Lower leg skin (tissue), 4 donors: ENCODE results near the gene CC2D2A. TPM values are rescaled to one million over a fixed set of nuclear protein-coding genes. Genes with fewer than 3 reads are reported as not detected.

Source experiments
- DNase-seq, 2 donors: peaks; one replicate each; pipeline ENCODE4 v3.0.0-alpha.2; 2019; ENCODE audit warnings: low spot score in 2 of 2
- H3K4me3 ChIP-seq: fragments of 200-600 bp; sonication (generic); 2 replicates; pipeline ENCODE4 v1.5.1; 2017; ENCODE audit warnings: mild to moderate bottlenecking, low read depth; ENCODE audit not compliant: poor library complexity, severe bottlenecking
- CTCF ChIP-seq, 3 donors: fragments of 450-650 bp; IDR thresholded peaks; one replicate each; pipeline ENCODE4 v1.5.1; 2016; ENCODE audit warnings: antibody characterized with exemption in 3 of 3, mild to moderate bottlenecking in 3 of 3, moderate library complexity in 2 of 3
- POLR2A ChIP-seq, 2 donors: fragments of 450-650 bp; IDR thresholded peaks; one replicate each; pipeline ENCODE4 v1.6.1; 2016 to 2017; ENCODE audit warnings: antibody characterized with exemption in 2 of 2, mild to moderate bottlenecking in 1 of 2, moderate library complexity in 1 of 2
- WGBS, 2 donors: methylation state at CpG; one replicate each; pipeline ENCODE4 v1.1.5; 2018; 5-methylcytosine and 5-hydroxymethylcytosine counted together
- intact Hi-C: fragments of 100-400 bp; cut with DNase I; formaldehyde crosslinking; loops from one replicate; pipeline ENCODE4 v1.15.0; 2023; ENCODE audit warnings: low total_unique reads
- total RNA-seq, 4 donors: library from RNA; depleted of rRNA; stranded (reverse); fragments of >200 nt; gene quantifications; one replicate each; pipeline ENCODE4 v1.1.0, GENCODE V29; 2016

CC2D2A gene
- total RNA-seq, 4 donors from 2014 or later = 2.1 to 6.3 (median 3.3) TPM

- 74 to 80% methylated on average over 2 of the region's 2 CpGs for WGBS, 2 donors
- no peak overlapping the region for H3K4me3 ChIP-seq
- intact Hi-C loops = no loop called here
- DNase-seq = no peak
- no peak for TF ChIP-seq POLR2A (IDR thresholded peaks at IDR 0.05)
- TF ChIP-seq CTCF (IDR thresholded peaks at IDR 0.05) = no peak
Measured at GRCh38 chr4:15481961-15482745, 12.5 kb downstream of the CC2D2A start.

GRCh38 chr4:15482842-15483241 is 13.2 kb downstream of the CC2D2A start:
- TF ChIP-seq POLR2A (IDR thresholded peaks at IDR 0.05) (no peak), CTCF (IDR thresholded peaks at IDR 0.05) (no peak)
- intact Hi-C loops = no loop called here
- 64 to 66% methylated on average over 2 of the region's 2 CpGs for WGBS, 2 donors
- no peak for DNase-seq
- no peak overlapping the region for H3K4me3 ChIP-seq

DNA sequence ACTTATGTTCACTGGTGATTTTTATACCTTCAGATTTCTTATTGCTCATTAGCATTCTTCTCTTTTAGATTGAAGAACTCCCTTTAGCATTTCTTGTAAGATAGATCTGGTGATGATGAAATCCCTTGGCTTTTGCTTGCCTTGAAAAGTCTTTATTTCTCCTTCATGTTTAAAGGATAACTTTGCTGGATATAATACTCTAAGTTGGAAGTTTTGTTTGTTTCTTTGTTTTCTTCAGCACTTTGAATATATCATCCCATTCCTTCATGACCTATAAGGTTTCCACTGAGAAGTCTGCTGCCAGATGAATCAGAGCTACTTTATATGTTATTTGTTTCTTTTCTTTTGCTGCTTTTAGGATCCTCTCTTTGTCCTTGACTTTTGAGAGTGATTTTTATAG is 18.5 kb downstream of the CC2D2A start:
- DNase-seq = no peak
- intact Hi-C loops = no loop called here
- TF ChIP-seq POLR2A (IDR thresholded peaks at IDR 0.05) = no peak
- TF ChIP-seq CTCF (IDR thresholded peaks at IDR 0.05) = no peak
- H3K4me3 ChIP-seq = no peak overlapping the region

DNA sequence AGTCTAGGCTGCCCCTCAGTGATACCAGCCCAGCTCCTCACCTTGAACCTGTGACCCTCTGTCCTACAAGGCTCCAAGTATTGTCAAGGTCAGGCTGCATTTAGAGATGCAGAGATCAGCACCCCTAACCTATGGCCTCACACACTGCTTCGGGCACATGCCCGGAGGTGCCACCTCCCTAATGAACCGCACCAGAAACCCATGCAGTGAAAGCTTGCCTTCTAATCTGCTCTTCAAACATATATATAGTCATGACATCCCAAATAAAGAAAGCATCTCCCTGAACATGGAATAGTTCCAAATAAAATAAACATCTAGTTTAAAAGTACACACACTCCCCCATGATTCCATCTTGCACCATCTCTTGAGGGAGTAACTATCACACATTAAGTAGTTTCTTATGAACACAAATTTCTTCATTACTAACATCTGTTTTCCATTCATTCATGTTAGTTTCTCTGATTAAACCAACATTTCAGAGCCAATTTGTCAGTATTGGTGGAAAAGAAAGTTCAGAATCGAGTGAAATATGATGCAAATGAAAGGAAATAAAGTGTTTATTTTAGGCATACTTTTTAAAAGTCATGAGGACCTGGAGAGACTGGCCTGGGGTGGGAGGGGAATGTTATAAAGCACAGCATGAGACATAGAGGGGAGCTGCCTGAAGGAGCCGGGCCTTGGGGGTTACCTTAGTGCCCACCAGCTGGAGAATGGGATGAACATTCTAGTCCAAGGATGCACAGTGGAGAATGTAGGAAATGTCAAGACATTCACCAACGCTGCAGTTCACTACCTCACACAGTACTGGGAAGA is 19.2 kb downstream of the CC2D2A start:
- intact Hi-C loops = no loop called here
- TF ChIP-seq POLR2A (IDR thresholded peaks at IDR 0.05) = no peak
- TF ChIP-seq CTCF (IDR thresholded peaks at IDR 0.05) = no peak
- 76 to 78% methylated on average over 6 of the region's 6 CpGs for WGBS, 2 donors
- no peak overlapping the region for H3K4me3 ChIP-seq
- DNase-seq = no peak

DNA sequence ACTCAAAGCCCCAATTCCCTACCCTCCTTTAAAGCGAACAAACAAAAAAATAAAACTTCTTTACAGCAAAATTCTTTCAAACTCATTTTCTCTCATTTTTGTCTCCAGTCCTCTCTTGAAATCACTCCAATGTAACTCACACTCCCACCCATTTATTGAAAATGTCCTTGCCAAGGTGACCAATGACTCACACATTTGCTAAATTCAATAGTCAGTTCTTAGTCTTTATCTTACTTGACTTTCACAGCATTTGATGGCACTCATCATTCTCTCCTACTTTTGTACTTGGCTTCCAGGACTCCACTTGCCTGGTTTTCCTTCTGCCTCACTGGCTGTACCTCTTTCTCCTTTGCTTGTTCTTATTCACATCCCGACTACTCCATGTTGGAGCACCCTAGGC is 19.9 kb downstream of the CC2D2A start:
- DNase-seq = no peak
- H3K4me3 ChIP-seq = no peak overlapping the region
- no peak for TF ChIP-seq CTCF (IDR thresholded peaks at IDR 0.05)
- TF ChIP-seq POLR2A (IDR thresholded peaks at IDR 0.05) = no peak
- WGBS, 2 donors = 79 to 80% methylated on average over 2 of the region's 2 CpGs
- intact Hi-C loops = no loop called here
